Dedifferentiated amniotic fluid mesenchymal stem cell (primary cell): ENCODE results near the gene INSYN1.
"Not testable (repeated sequence)": the region's sequence is repeated elsewhere in the genome, so short reads cannot be mapped to it uniquely, and the experiment has no call there.

Source experiments
- DNase-seq: peaks from one replicate; pipeline ENCODE4 v3.0.0-alpha.2; 2016; ENCODE audit errors: extremely low spot score

Gene INSYN1, protein sequence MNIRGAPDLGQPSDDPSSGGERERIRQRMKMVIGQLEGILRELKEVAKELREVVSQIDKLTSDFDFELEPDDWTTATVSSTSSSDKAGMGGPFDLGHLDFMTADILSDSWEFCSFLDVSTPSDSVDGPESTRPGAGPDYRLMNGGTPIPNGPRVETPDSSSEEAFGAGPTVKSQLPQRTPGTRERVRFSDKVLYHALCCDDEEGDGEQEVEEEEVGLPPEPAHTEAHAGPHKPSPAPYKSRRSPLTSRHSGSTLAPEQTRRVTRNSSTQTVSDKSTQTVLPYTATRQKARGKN

DNA sequence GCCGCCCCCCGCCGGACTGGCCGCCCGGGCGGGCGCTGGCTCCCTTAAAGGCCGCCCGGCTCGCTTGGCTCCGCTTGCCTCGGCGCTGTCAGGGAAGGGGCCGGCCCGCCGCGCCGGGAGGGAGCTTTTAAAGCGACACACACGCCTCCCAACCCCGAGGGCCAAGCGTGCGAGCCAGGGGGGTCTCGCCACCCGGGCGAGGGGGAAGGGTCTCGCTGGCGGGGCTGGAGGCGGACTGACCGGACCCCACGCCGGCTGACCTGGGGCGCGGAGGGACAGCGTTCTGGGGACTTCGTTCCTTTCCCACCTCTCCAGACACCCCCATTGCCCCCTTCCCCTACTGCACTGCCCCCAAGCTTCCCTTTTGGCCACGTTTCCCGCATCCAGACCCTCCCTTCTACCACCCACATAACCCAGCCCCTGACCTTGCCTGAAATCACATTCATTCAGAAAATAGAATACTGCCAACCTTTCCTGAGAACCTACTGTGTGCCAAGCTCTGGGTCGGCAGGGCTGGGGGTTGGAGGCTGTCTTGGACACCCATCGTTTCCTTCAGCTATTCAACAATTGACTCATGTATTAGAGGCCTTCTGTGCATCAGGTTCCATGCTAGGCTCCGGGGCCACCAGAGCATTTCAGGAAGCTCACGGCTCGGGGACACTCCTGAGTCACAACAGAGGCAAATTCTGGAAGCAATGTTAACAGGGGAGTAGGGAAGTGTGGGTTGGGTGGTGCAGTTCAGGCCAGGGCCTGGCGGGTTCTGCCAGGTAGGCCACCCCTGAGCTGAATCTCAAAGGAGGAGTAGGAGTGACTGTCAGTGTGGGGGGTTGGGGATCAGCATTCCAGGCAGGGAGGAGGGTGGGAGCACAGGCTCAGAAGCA lies at the start of gene INSYN1:
Gene INSYN1, minus strand, starts transcription at position 102 of the 881 bp plus-strand sequence. CDS start 2,221 bp downstream, outside the sequence.
- DNase-seq = peak; percentile 34

DNA sequence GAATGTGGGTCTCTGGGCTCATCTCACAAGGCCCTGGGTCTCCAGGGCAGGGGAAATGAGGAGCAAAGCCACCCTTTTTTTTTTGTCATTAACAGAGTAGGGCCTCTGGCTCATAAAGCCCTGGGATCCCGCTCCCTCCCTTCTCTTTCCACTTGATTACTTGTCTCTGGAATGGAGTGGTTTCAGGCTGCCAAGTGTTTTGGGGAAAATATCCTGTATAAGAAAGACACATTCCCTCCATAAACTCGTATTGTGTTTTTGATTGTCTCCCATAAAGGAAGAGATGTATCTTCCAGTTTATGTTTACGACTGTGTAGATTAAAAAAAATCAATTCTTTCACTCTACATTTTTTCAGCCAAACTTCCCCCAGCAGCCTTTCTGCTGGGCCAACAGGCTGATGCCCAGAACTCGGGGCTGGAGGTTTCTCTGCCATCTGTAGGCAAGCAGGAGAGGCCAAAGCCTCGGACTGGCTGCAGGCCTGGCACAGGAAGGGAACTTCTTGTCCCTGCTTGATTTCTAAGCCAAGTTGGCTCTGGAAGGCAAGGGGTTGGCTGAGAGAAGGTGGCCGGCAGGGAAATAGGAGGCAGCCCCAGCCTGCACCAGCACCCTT lies 49.4 kb upstream of the INSYN1 start:
- no peak for DNase-seq

DNA sequence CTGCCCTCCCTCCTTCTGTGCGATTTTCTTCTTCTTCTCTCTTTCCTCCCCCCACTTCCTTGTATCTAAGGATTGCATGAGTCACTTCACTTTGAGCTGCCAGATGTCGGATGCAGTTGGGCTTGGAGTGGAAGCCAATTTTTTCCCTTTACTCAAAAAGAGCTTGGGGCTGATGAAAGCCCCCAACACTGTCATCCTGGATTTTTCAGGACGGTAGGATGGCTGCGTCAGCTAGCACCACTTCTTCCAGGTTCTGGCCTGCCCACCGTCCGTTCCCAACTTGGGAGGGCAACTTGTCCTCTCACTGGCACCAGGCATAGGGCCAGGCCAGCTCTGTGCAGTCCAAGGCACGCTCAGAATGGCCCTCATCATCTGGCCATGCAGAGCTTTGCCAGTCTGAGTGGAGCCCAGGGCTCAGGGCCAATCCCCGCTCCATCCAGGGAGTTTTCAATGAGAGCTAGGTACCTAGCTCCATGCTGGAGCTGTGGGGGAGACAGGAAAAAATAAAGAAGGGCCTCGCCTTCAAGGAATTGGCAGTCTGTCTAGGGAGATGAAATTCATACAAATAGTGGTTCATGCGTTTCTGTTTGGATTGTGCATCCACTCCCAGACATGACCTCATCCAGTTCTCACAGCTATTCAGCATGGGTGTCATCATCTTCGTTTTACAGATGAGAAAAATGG lies 47.7 kb upstream of the INSYN1 start:
- peak; percentile 77 for DNase-seq

DNA sequence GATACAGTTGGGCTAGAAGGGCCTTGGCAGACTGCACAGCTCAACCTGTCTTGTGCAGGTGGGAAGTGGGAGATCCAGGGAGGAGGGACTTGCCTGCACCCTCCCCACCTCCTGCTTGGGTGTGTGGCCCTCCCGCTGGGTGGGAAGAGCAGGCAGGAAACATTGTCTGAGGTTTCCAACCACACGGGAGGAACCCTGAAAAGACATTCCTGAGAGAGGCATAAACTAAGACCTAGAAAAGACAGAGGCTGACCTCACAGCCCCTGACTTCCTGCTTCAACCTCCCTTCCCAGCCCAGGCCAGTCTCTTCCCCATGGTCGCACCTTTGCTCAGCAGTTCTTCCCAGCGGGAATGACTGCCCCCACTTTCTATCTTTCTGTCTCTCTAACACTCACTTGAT lies 46.3 kb upstream of the INSYN1 start:
- DNase-seq = no peak

DNA sequence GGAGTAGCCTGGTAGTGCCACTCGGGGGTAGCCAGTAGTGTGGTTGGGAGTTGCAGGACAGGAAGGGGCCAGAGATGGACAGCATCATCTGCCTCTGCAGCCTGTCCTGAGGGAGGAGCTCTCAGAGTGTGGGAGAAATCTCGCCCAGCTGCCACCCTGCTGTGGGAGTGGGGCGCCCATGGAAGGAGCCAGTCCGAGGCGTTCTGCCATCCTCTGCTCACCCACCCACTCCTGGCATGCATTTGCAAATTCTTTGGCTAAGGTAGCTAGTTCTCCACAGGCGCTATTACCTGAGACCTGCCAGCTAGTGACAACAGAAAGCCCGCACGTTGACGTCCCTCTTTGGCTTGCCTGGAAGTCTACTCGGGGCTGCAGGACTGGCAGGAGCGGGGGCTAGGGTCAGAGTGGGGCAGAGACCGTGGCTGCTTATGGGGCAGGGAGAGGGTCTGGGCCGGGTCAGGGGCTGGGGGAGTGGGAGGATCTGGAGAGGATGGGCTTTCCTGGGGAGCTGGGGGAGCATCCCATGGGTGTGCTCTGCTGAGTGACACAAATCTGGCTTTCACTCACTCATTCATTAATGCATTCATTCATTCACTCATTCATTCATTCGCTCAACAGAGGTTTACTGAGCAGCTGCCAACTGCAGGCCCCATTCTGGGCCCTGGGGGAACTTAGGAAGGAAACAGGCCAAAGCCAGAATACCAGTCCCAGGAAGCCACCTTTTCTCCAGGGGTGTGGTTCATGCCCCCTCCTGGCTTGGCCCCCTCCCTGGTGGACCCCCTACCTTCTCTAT lies 44.4 kb upstream of the INSYN1 start:
- no peak for DNase-seq

DNA sequence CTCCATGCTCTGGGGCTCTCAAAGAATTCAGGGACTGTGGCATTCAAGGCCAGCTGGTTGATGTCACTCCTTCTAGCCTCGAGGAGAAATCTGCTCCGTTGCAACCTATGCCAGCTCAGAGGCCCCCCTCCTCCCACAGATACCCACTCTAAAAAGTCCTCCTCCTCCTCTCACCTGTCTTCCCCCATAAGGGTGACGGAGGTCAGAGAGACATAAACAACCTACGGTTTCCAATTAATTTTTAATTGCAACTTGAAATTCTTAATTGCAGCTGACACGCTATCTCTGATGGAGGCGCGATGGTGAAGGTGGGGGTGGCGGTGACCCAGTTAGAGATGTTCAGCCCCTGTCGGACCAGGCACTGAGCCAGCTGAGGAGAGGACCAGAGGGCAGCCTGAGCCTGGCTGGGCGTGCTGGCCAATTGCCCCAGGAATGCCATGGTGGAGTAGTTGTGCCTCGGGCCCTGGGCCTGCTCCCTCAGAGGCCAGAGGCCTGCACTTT lies 43.2 kb upstream of the INSYN1 start:
- no peak for DNase-seq

DNA sequence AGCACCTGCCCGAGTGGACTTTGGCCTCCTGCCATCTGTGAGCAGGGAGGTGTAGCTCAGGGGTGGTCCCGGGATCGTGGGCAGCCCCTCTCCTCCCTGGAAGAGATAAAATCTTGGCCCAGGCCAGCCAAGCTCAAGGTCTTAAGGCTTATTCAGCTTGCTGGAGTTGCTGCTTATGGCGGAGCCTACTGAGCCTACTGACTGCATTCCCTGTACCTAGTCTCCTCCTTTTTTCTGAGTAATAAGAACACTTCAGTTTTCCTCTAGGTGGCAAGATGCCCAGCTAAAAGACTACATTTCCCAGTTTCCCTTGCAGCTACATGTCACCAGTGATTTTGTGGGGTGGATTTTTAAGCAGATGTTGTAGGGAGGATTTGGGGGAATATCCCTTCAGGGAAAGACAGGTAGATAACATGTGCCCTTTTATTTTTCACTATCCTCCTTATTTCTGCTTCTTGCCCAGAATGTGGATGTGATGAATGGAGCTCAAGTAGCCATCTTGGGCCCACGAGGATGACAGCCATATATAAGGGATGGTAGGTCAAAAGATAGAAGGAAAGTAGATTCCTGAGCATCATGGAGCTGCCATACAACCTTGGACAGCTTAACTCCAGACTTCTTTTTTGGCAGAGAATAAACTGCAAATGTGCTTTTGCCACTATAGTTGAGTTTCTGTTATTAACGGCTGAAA lies 41.4 kb upstream of the INSYN1 start:
- no peak for DNase-seq

DNA sequence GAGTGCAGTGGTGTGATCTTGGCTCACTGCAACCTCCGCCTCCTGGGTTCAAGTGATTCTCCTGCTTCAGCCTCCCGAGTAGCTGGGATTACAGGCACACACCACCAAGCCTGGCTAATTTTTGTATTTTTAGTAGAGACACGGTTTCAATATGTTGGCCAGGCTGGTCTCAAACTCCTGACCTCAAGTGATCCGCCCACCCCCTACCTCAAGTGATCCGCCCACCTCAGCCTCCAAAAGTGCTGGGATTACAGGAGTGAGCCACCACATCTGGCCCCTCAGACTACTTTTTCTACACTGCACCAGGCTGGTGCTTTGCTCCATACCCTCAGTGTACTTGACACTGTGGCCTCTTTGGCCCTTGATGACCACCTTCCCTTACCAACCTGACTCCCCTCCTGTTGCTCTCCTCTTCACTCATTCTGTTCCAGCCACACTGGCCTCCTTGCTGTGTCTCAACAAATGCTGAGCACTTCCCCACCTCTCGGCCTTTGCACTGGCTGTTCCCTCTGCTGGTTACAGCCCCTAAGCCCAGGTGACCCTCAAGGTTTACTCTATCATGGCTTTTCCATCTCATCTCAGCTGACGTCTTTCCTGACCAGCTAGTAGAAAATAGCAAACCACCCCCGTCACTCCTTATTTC lies 39.9 kb upstream of the INSYN1 start:
- DNase-seq = not testable (repeated sequence)

DNA sequence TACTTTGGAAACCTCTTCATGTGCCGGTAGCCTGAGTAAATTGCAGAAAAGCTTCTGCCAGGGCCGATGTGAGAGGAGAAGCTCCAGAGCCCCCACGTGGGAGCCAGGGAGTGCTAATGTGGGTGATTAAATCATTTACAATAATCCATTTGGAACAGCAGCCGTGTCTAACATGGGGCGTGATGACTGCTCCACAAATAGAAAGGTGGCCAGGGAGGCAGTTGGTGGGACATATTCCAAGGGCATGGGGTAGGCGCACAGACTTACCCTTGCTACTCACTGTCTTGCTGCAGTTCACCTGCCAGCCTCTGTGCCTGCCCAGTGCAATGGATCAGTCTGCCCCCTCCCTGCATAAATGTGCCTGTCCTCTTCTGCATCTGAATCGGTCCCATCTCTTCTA lies 39.3 kb upstream of the INSYN1 start:
- no peak for DNase-seq

DNA sequence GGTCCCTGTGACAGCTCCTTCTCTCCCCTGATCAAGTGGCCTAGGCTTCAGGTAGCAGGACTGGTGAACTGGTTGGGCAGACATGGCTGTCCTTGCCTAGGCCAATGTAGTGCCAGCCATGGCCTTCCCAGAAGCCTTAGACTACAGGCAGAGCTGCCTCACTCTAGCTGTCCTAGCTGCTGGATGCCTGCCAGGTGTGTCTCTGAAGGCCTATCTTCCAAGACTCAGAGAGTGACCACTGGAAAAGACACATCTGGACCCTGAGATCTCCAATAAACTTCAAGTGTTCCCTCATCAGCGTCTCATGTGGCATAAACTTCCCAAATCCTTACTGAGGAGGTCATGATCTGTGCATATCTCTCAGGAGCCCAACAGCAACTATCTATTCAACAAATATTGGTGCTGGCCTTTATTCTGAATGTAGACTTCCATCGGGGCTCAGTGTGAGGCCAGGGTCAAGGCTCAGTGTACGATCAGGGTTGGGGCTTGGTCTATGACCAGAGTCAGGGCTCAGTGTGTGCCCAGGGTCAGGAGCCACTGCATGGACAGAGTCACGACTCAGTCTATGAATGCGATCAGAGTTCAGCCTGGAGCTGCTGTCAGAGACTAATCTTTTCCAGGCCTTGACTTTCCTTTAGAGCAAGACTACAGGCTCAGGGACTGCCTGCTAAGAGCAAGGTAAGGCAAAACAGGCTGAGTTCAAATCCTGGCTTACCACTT lies 36.5 kb upstream of the INSYN1 start:
- DNase-seq = no peak

DNA sequence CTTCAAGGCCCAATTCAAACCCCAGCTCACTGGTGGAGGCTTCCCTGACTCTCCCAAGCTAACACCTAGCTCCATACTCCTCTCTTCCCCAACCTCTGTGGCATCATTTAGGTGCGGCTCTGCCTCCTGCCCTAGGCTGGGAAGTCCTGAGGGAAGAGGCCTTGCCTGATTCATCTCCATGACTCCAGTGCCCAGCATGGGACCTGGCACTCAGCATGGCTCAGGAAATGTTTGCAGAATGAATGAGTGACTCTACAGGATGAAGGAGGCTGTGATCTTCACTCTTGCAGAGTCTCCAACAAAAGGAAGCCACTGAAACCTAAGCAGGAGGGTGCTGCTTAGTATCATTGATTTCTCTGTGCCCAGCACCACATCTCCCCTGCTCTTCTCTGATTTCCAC lies 34.5 kb upstream of the INSYN1 start:
- DNase-seq = no peak

DNA sequence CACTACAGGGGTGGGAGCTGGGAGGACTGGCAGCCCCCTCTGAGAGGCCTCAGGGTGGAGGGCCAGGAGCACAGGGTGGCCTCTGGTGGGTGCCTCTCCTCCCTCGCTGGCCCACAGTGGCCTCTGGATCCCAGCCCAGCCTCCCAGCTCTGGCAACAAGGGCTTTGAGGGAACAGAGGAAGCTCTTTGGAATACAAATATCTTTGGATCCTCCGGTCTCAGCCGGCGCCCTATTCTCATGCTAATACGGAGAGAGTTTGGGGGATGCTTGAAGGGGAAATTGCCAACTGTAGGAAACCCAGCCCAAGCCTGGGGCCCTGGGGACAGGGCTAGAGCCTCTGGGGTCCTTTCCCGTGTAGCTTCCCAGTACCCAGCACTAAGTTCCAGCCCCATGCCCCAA lies 33.4 kb upstream of the INSYN1 start:
- no peak for DNase-seq

DNA sequence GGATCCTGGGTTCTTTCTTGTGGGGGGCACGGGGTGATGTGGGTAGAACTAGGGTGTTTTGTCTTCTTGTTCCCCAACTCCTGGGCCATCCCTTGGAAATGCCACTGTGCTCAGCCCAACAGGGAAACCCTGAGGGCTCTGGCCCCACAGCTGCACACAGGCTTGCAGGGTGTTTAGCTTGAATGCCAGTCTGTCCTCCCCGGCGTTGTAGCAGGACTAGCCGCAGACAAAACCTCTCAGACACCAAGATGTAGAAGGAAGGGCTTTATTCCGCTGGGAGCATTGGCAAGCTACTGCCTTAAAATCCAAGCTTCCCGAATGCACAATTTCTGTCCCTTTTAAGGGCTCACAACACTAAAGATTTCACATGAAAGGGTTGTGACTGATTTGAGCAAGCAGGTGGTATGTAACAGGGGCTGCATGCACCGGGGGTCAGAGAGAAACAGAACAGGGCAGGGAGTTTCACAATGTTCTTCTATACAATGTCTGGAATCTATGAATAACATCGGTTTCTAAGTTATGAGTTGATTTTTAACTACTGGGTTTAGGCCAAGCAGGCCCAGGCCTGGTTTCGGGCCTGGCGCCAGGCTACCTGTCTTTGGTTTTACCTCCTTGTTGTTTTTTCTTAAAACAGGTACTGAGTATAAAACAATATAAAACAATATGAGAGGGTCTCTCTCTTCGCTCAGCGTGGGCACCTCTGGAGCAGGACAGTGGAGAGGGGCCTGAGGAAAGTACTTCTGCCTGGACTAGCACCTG lies 32.3 kb upstream of the INSYN1 start:
- not testable (repeated sequence) for DNase-seq

DNA sequence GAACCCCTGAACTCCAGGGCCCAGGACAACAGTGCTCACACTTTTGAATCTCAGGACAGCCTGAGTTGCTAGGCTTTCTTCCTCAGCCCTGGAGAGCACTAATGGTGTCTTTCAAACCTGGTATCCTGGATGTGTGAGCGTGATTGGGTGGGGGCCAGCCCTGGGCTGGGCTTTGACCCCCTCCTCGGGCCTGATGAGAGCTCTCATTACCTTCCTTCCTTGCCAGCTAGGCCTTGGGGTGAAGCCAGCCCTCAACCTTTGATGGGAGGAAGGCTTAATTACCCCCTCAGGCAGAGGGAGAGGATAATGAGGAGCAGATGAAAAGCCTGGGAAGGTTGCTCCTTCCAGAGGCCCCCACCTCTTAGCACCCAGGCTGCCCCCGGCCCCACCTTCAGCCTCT lies 31.1 kb upstream of the INSYN1 start:
- no peak for DNase-seq

DNA sequence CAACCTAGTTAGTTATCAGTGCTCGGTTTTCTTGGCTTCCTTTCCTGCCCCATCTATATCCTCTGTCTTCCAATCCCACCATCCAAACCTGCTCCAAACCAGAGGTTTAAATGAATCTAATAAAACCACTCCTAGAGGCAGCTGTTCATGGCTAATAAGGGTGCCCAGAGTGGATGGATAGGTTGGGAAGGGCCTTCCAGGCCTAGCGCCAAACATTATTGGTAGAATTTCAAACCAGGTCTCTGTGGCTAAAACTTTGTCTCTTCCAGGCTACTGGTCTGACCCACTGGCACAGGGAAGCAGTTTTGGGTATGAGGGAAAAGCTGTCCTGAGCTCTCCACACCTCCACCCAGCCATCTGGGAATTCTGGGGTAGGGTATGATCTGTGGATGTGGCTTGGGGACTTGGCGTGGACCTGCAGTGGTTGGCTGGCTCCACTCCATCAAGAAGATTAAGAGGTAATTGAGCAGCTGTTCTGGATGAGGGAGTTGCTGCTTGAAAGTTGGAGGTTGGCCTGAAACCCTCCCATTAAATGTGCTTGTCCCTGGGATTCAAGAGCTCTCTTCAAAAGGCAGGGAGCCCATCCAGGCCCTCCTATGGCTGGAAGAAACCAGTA lies 29.3 kb upstream of the INSYN1 start:
- DNase-seq = no peak

DNA sequence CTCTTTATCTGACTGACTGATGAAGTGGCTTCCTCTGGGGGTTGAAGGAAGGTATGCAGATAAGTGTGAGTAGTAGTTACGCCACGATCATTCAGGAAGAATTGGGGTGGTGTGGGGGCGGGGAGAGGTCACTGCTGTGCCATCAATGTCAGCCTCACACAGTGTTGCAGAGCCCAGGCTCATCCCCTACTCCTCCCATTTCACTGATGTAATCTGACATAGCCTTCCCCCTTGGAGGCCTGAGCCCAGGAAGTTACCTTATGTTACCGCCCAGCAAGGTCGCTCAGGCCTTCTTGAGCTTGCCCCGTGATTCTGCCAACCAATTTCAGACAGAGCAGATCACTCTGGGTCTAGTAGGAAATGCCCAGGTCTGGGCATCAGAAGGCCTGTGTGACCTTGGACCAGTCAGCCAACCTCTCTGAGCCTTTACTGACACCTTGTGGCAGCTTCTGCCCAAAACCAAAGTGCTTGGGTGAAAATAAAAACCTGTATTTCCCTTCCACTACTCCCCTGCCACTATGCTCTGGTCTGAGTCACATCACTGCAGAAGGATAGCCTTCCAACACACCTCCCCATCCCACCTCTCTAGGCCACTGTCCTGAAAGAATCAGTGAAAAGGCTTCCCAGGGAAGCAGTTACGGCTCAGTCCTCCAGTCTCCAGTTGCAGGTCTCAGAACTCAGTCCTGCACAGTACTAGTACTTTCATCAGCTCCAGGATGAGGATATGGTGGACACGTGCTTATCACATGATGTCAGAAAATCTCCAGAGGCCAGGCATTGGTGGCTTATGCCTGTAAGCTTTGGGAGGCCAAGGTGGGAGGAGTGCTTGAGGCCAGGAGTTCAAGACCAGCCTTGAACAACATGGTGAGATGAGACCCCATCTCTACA lies 28.1 kb upstream of the INSYN1 start:
- no peak for DNase-seq

DNA sequence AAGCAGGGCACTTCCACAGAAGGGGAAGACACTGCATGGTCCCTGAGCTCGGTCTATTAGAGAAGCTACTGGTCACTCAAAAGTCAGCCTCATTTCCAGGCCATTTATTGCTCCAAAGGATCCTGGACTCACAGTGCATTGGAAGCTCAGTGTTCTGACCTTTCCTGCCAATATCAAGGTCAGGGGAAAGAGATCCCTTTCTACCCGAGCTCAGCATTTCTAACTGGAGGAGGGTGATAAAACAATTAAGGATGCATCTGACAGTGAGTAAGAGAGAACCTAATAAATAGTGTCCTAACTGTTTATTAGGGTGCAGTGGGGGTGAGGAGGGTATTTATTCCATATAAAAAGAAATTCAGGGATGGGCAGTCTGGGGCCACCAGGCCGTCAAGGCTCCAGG lies 26.8 kb upstream of the INSYN1 start:
- no peak for DNase-seq
